NCI-H2029 (cell line): Measurements from ENCODE around the gene TRIM44.
A peak's percentile ranks its signal among the peaks of the same experiment; 100 is the strongest.

Experiments
- DNase-seq: peaks from one replicate; lab custom pipeline; 2025; lab: John Stamatoyannopoulos, UW

Gene TRIM44

DNA sequence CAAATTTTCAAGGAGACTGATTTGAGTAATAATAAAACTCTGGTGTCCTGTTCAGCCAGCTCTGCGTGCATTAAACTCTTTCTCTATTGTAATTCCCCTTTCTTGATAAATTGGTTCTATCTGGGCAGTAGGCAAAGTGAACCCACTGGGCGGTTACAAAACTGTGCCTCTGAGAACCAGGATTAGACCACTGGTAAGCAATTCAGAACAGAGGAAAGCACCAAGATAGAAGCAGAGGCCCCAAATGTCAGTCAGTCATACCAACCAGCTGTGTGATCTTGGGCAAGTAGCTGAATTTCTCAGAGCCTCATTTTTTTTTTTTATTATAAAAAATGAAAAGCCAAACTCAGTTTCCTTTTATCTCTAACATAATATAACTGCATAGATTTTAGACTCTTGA is 54.9 kb downstream of the TRIM44 start:
- DNase-seq, result no peak

DNA sequence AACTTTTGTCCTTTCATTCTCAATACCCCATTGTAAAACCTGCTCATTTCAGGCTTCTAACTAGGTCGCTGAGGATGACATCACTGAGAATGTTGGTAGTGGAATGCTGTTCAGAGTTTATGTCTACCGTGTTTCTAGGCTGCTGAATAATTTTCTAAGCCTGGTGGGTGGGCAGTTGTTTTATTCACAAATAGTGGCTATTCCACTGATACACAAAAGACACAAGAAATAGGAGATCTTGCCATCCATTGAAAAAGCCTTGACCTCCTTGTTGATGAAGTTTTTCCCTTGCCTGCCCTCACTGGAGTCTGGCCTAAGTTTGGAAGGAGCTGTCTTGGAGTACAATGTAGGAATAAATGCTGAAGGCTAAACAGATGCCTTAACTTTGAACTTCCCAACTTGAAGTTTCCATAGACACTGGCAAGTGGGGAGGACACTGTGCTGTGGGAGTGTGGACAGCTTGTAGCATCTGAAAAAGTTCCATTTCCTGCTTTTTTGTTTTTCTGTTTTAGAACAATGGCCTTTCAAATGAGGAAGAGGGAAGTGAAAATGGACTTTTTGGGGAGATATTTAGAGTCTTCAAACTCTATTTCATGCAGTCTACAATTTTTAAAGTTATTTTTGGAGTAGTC is 59.2 kb downstream of the TRIM44 start:
- no peak for DNase-seq

DNA sequence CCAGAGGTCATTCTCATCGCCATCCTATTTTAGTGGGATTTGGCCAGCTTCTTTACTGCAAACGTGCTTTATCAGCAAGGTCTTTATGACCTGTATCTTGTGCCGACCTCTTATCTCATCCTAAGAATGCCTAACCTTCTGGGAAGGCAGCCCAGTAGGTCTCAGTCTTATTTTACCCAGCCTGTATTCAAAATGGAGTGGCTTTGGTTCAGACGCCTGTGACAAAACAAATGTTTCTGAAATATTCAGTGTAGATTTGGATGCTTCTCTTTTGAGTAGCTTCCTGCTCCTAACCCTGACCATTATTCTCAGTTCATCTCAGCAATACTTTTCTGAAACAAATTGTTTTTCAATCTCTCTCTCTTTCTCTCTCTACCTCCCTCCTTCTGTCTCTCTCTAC is 60.1 kb downstream of the TRIM44 start:
- DNase-seq, result no peak

DNA sequence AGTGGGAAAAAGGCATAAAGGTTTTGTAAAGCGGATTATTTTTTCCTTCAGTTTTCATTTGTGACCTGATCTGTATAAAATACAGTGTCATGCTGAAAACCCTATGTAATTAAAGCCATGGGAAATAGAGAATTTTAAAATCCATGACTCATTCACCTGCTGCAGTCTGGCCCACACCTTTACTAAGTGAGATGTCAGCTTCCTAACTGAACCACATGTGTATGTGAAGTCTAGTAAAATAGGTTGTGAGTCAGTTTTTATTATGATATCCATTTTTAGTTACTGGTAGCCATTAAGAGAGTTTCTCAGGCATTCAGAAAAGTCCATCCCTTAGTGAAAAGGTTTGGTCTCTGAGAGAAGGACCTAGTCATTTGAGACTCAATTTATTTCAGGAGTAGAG is 60.9 kb downstream of the TRIM44 start:
- DNase-seq, result no peak

DNA sequence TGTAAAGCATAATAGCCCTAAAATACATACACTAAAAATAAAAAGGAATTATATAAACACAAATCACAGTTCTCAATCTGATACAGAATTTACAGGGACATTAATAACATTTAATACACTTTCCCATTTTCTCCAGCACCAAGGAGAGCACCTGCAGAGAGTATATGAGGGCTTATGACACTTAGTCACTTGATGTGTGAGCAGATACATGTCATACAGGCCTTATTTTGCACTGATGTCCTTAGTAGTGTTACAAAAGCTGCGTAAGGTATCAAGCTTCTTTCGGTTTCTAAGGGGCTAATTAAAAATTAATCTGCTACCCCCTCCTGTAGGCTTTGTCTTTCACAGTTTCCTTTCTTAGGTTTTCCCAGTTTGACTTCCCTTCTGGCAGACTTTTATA is 61.3 kb downstream of the TRIM44 start:
- no peak for DNase-seq

DNA sequence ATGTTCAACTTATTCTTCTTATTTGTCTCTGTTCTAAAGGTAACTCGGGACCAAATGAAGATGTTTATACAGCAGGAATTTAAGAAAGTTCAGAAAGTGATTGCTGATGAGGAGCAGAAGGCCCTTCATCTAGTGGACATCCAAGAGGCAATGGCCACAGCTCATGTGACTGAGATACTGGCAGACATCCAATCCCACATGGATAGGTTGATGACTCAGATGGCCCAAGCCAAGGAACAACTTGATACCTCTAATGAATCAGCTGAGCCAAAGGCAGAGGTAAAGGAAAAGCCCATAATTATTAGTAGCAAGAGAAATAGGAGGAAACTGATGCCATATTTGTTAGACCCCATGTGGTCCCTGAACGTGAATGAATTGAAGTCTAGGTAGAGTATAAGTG is 63.3 kb downstream of the TRIM44 start:
- DNase-seq, result peak; percentile 25

DNA sequence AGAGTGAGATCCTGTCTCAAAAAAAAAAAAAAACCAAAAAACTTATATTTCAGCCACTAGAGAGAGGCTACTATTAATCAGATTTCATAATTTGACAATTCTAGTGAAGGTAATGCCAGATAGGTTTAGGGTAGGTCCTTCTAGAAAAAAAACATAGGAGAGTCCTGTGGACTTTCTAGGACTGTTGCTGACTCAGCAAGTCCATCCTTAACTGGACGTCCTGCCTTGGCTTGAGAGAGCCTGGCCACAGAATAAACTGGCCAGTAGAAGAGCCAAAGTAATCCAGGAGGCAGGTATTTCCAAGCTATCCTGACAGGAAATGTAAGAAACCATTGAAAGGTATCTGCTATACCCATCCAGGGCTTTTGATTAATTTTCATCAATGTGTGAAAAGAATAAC is 64.6 kb downstream of the TRIM44 start:
- no peak for DNase-seq

DNA sequence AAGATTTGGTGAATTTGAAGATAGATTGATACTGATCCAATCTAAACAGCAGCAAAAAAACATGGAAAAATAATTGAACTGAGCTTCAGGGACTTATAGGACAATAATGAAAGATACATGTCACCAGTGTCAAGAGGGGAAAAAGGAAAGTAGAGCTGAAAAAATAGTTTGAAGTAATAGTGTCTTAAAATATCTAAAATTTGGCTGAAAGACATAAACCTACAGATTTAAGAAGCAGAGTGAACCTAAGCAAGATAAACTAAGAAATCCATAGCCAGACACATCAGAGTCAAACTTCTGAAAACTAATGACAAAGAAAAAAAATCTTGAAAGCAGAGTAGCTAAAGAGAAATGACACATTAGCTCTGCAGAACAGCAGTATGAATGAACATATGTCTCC is 67.7 kb downstream of the TRIM44 start:
- DNase-seq, result no peak

DNA sequence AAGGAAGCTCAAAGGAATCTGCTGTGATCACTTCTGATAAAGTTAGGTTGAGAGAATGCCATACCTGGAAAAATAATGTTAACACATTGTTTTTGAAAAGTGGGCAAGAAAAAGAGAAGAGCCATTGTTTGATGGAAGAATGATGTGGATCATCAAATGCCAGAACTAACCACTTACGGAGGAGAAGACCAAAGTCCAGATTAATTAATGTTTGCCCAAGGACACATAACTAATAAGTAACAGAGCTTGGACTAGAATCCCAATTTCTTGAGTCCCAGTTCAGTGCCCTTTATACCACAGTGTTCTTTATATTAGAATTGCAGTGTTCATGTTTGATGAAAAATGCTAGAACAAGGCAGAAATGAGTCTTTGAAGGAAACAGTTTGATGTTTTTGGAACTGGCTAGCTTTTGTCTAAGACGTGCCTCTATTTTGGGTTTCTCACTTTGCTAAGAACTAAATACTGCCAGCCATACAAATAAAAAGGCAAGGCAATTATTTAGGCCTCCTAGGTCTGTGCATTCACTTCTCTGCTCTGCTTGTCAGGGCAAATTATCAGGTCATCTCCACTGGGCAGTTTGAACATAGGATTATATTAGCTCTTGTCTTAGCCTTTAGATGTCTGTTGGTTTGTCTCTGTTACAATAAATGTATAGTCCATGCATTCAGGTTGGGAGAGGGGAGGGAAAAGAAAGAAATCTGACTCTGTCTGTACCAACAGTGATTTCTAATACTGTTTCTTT is 72.3 kb downstream of the TRIM44 start:
- DNase-seq, result no peak

DNA sequence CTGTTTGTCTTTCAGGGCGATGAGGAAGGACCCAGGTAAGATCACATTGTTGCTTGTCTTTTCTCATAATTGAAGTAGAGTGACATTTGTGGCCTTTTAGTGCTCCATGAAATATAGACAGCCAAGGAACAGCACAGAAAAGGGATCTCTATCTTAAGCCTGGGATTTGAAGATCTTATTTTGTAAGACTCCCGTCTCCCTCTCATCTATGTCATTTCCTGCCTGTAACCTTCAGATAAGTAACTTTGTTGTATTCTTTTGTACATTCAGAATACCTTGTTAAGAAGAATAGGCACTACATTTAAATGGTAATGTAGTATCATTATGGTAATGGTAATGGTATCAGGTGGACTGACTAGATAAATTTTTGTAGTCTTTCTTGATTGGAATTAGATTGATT is 72.8 kb downstream of the TRIM44 start:
- no peak for DNase-seq

DNA sequence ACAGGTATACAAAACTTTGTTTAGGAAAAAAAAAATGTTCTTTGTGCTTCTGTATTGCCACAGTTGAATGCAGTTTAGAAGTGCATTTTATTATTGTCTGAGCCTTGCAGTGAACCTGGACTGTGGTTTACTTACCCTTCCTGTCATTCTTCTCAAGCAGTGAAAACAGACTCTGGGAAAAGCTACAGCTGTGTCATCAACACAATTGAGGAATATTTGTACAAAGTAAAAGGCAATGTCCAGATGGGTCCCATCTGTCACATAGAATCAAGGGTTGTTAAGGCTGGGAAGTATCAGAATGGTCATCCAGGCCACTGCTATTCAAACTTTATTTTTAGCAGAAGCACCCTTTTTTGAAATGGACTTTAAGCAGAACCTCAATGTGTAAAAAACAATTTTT is 73.3 kb downstream of the TRIM44 start:
- DNase-seq, result no peak

DNA sequence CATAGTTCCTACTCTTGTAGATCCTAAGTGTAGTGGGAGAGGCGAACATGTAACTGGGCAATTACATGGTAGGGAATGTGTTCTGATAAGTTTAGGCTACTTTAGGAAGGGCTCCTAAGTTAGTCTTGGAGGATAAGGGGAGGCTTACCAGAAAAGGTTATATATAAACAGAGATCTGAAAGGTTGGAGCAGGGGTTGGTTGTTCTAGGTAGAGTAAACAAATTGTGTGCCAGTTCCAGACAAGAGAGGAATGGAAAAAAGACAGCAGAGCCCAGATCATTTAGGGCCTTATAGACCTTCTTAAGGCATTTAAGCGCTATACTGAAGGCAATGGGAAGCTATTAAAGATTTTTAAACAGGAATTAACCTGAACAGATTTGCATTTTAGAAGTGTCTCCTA is 74.4 kb downstream of the TRIM44 start:
- no peak for DNase-seq

DNA sequence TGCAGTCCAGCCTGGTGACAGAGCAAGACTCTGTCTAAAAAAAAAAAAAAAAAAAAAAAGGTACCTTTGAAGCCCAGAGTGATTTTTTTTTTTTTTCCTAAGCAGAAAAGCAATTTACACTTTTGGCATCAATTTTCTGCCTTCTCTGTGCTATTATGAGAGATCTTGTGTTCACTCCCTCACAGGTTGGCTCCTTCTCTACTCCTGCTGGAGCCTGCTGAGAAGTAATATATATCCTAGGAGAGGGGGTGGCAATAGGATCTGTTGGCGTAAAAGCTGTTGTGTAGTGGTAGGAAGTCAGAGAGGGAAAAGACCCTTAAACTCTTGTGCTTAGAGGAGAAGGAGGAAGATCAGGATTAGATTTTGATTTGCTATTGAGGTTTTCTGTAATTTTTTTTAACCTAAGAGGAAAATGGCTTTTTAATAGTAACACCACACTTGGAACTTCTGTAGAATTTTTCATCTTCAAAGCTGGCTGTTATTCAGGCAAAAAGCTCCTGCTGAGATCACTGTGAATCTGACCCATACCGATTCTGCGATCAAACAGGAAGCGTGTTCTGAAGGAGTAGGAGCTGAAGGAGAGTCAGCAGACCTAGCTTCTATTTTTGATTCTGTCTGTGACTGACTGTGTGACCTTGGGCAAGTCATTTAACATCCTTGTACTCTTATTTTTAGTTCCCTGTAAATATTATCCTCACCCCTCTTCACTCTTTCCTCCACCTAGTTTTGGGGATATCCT is 77.7 kb downstream of the TRIM44 start:
- DNase-seq, result no peak

DNA sequence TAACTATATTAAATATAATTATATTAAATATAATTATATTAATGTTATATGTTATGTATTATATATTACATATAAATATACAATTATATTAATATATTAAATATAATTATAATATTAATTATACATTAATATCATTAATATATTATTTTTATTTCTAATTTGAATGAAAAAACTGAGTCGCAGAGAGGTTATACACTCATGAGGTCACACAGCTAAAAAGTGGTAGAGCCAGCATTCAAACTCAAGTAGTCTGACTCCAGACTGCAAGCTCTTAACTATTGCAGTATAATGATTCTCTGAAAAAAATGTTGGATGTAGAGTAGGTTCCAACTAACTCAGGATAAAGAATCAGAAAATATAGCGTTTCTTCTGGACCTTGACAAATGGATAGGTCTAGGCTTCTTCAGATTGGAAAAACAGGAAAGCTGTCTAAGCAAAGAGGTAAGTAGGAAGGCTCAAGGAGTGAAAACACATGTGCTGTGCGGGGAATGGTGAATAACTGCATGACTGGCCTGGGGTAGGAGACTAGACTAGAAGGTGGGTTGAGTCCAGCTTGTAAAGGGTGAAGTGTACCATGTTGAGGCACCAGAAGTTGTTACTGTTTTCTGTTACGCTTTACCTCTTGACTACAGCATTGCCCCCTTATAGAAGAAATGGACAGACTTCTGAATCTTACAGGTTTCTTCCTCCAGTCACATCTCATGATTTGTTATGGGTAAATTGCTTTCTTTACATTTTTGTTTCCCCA is 80.3 kb downstream of the TRIM44 start:
- no peak for DNase-seq

DNA sequence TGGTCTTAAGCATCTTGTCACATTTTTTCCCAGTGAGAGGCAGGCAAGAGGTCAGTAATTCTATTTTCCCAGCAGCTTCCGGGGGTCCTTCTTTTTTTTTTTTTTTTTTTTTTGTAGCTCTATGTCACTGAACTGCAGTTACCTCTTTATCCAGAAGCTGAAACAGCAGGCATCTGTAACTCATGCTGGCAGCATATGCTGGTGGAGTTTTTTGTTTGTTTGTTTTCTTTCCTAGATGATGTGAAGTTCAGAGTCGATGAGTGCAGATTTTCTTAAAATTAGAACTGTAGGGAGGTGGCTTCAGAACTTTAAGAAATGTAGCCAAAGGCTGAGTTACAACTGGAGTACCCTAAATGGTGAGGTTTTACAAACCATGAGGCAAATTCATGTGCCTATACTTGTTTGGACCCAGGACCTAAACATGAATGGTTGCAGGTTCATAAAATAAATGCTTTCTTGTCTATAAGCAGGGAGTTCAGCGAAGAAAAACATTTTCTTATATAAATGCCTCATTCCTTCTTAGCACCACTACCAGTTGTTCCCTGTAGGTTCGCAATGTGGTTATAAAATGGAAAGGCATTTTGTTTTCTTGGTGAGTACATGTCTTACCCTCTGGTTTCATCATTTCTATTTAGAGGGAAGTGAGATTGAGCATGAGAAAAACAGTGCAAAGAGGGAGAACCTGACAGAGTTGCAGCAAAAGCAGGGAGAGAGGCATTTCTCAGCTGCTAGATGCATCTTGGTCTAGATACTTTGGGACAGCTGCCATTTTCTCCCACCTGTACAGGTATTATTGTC is 84.0 kb downstream of the TRIM44 start:
- no peak for DNase-seq

DNA sequence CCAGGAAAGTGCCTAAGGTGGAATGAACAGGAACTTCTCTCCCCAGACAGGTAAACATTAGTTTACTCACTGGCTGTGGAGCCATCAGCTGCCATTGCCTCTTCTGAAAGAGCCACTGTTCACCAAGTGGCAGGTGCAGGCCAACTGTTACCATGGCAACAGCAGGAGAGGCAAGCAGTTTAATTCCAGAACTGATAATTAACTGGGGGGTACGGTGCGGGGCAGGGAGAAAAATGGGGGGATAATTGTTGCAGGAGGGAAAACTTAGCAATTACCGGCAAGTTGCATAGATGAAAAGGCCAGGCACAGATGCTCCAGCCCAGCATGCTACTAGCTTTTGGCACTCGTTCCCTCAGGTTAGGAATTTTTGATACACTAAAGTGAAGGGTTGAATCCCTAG is 85.1 kb downstream of the TRIM44 start:
- peak; percentile 25 for DNase-seq

DNA sequence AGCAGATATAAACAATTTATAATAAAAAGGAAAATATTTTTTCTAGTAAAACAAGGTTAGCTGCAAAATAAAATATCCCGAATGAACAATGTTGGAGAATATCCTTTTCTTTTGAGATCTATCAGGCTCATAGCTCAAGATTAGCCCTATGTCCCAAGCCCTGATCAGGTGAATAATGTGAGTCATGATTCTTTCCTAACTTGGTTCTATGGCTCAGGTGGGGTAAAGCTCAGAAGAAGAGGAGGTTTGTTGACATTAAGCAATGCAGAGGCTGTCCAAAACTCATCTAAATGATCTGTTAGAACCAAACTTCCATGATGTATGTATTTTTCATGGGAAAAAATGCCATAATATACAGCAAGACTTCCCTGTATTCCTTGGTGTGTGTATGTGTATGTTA is 86.1 kb downstream of the TRIM44 start:
- no peak for DNase-seq

DNA sequence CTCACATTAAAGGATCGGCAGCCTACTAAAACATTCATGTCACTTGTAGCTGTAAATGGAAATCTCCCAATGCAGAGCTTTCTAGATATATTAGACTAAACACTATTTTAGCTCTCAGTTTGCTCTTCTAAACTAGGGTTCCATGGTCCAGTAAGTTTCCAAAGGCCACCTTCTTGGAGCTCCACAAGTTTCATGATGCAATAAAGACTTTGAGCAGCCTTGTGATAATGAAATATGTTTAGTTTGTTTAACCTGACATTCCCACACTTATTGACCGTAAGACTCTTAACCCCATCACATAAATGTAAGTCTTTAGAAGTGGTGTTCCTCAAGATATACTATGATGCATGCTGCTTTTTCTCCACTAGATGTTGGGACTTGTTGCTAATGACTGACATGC is 87.7 kb downstream of the TRIM44 start:
- no peak for DNase-seq

DNA sequence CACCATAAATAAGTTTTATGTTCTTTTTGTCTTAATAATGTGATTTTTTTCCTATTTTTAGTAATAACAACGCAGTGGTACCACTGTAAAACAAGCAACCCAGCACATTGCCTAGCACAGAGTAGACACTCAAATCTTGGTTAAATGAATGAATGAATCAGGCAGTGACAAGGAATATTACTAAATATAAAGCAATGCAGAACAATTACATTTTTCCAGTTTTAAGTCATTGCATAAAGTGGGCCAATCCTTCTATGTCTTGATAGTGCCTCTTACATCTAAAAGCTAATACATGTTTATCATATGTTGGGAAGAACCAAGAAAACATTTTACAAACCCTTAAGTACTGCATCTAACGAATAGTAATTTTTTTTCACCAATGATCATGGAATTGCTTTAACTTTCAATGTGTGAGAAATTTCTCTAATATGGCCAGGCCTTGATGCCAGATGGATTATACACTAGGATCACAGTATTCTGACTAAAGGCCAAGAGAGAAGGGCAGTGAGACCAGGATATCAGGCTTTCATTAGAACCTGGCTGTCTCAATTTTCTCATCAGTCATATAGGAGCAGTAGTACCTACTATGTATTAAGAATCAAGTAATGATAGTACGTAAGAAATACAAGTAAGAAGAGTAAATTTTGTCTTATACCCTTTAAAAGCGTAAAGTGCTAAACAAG is 88.5 kb downstream of the TRIM44 start:
- DNase-seq, result no peak

DNA sequence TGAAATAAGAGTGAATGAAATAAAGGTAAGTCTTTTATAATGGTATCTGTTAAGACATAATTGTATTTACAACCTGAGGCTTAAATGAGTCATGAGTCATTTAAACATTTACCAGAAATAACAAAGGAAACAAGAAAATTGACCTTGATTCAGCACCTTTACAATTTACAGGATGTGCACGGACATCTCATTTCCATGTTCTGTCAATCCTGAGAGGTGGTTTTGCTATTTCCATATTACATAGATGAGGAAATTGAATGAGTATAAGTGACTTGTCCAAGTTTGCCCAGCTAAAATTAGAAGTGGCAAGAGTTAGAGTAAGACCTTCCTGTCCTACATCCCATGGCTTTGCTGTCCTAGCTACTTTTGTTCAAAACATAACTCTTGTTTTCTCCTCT is 89.1 kb downstream of the TRIM44 start:
- DNase-seq, result no peak

DNA sequence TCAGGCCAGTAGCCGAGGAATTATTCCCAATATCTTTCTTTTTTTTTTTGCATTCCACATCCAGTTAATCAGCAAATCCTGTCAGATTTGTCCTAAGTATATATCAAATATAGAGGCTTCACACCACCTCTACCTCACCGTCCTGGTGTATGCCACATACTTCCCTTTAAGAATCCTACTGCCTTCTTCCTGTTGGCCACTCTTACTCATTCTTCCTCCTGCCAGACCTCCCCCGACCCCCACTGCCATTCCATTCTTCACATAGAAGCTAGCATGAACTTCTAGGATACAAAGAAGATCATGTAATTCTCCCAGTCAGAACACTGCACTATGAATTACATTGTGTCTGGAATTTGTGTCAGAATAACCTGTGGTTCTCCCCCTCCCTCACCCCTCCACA is 89.5 kb downstream of the TRIM44 start:
- DNase-seq, result no peak
